ENCODE results near the gene MCM3. TPM values are rescaled to one million over a fixed set of nuclear protein-coding genes. Genes with fewer than 3 reads are reported as not detected.

MCM3 gene
- total RNA-seq, 1 experiment from 2014 or later, result 24.9 TPM

DNA sequence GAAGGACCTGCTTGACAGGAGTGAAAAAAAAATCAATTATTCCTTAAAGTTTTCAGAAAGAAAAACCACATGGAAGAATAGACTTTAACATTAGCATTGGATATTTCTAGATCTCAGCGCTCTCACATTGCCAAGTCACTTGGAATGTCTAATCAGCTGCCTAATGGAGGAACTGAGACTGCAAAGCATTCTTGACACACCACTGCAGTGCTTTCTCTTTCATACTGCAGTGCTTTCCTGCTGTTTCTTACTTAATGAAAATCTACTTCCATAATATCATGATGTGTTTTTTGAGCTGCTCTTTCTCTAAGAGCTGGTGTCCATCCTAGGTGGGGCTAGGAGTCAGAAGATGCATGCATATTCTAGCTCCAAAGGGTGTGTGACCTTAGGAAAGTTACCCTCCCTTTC, 20.4 kb upstream of the MCM3 start:
- ChIA-PET POLR2A (no interaction called here), CTCF (interaction anchor here (1.3 kb wide), 1 partner anchor 19 kb away, joined by 4 read pairs; no protein-coding TSS in a partner anchor)
- TF ChIP-seq, protein P1, sequence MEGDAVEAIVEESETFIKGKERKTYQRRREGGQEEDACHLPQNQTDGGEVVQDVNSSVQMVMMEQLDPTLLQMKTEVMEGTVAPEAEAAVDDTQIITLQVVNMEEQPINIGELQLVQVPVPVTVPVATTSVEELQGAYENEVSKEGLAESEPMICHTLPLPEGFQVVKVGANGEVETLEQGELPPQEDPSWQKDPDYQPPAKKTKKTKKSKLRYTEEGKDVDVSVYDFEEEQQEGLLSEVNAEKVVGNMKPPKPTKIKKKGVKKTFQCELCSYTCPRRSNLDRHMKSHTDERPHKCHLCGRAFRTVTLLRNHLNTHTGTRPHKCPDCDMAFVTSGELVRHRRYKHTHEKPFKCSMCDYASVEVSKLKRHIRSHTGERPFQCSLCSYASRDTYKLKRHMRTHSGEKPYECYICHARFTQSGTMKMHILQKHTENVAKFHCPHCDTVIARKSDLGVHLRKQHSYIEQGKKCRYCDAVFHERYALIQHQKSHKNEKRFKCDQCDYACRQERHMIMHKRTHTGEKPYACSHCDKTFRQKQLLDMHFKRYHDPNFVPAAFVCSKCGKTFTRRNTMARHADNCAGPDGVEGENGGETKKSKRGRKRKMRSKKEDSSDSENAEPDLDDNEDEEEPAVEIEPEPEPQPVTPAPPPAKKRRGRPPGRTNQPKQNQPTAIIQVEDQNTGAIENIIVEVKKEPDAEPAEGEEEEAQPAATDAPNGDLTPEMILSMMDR (IDR thresholded peaks at IDR 0.05; ENCODE audit: unreplicated experiment), result no peak
- intact Hi-C loops (cut with micrococcal nuclease), result no loop called here
- no peak overlapping the region for H3K27ac Mint-ChIP-seq (ENCODE audit: low read depth, unreplicated experiment)
- no peaks in the 10 kb centered on the region for H3K9me3 Mint-ChIP-seq (ENCODE audit: unreplicated experiment)
- H3K4me3 Mint-ChIP-seq (ENCODE audit: unreplicated experiment), result no peak overlapping the region
- BruUV-seq (replicated peaks), result no TSS peak
- H3K36me3 Mint-ChIP-seq (ENCODE audit: insufficient read depth, unreplicated experiment), result no peaks in the 10 kb centered on the region
- no peaks in the 10 kb centered on the region for H3K4me1 Mint-ChIP-seq (ENCODE audit: insufficient read depth, unreplicated experiment)
- DNase-seq (ENCODE audit: unreplicated experiment), result no peak
- H3K27me3 Mint-ChIP-seq (ENCODE audit: insufficient read depth, unreplicated experiment), result no peaks in the 10 kb centered on the region

DNA sequence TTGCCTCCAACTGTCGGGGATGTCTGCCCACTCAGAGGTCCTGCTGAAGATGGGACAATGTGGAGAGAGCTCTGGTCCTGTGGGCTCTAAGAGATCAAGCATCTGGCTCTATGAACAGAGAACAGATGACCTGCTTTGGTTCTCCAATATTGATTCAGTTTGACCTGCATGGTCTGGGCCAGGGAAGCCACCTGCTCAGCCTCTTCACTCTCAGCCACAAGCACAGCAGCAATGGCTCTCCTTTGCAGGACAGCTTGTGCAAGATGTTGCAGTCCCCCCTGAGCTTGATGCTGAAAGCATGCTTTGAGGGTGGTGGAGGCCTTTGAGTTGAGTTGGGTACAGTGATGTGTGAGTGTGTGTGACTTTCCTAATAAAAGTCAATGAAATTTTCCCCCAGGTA, 18.6 kb upstream of the MCM3 start:
- no peaks in the 10 kb centered on the region for H3K27me3 Mint-ChIP-seq (ENCODE audit: insufficient read depth, unreplicated experiment)
- H3K27ac Mint-ChIP-seq (ENCODE audit: low read depth, unreplicated experiment), result no peak overlapping the region
- POLR2A ChIA-PET, result no interaction called here
- BruUV-seq (replicated peaks), result no TSS peak
- CTCF ChIA-PET, result interaction anchor here (0.7 to 1.7 kb wide), 3 partner anchors 17 to 113 kb away, joined by 3 to 6 read pairs (median 3); no protein-coding TSS in a partner anchor
- H3K4me3 Mint-ChIP-seq (ENCODE audit: unreplicated experiment), result no peak overlapping the region
- no peaks in the 10 kb centered on the region for H3K4me1 Mint-ChIP-seq (ENCODE audit: insufficient read depth, unreplicated experiment)
- TF ChIP-seq, protein P1 (IDR thresholded peaks at IDR 0.05; ENCODE audit: unreplicated experiment), result no peak
- H3K36me3 Mint-ChIP-seq (ENCODE audit: insufficient read depth, unreplicated experiment), result no peaks in the 10 kb centered on the region
- no peak for DNase-seq (ENCODE audit: unreplicated experiment)
- intact Hi-C loops (cut with micrococcal nuclease), result no loop called here
- no peaks in the 10 kb centered on the region for H3K9me3 Mint-ChIP-seq (ENCODE audit: unreplicated experiment)

DNA sequence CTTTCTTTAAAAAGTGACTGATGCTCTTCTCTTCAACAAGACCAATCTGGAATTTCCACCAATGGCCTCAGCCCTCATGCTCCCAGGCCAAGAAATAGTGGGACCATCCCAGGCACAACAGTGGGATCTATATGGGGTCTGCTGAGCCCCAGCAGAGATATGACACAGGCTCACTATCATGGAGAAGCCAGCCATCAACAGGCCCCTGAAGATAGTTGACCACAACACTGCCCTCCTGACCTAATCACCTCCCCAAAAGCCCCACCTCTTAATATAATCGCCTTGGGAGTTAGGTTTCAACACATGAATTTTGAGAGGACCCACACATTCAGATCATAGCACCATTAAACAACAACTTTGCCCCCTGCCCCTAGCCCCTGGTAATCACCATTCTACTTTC, 16.8 kb upstream of the MCM3 start:
- no peak overlapping the region for H3K4me3 Mint-ChIP-seq (ENCODE audit: unreplicated experiment)
- H3K36me3 Mint-ChIP-seq (ENCODE audit: insufficient read depth, unreplicated experiment), result no peaks in the 10 kb centered on the region
- intact Hi-C loops (cut with micrococcal nuclease), result no loop called here
- BruUV-seq (replicated peaks), result no TSS peak
- POLR2A ChIA-PET, result no interaction called here
- no peaks in the 10 kb centered on the region for H3K27me3 Mint-ChIP-seq (ENCODE audit: insufficient read depth, unreplicated experiment)
- H3K27ac Mint-ChIP-seq (ENCODE audit: low read depth, unreplicated experiment), result no peak overlapping the region
- DNase-seq (ENCODE audit: unreplicated experiment), result no peak
- TF ChIP-seq, protein P1 (IDR thresholded peaks at IDR 0.05; ENCODE audit: unreplicated experiment), result no peak
- no peaks in the 10 kb centered on the region for H3K9me3 Mint-ChIP-seq (ENCODE audit: unreplicated experiment)
- CTCF ChIA-PET, result interaction anchor here (1.2 kb wide), 1 partner anchor 351 kb away, joined by 3 read pairs; no protein-coding TSS in a partner anchor
- H3K4me1 Mint-ChIP-seq (ENCODE audit: insufficient read depth, unreplicated experiment), result no peaks in the 10 kb centered on the region

DNA sequence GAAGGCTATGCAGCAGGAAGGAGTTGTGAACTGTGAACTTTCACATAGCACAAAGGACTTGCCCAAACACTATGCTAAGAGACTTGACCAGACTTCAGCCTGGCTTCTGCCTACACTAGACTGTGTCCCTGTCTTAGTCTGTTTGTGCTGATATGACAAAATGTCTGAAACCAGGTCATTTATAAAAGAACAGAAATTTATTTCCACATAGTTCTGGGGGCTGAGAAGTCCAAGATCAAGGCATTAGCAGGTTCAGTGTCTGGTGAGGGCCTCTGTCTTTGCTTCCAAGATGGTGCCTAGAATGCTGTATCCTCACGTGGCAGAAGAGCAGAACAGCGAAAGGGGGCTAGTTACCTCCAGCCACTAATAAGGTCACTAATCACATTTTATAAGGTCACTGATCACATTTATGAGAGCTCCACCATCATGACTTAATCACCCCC, 16.0 kb upstream of the MCM3 start:
- Mint-ChIP-seq H3K27me3 (ENCODE audit: insufficient read depth, unreplicated experiment) (no peaks in the 10 kb centered on the region), H3K27ac (ENCODE audit: low read depth, unreplicated experiment) (no peak overlapping the region), H3K4me1 (ENCODE audit: insufficient read depth, unreplicated experiment) (no peaks in the 10 kb centered on the region), H3K9me3 (ENCODE audit: unreplicated experiment) (no peaks in the 10 kb centered on the region), H3K4me3 (ENCODE audit: unreplicated experiment) (no peak overlapping the region), H3K36me3 (ENCODE audit: insufficient read depth, unreplicated experiment) (no peaks in the 10 kb centered on the region)
- ChIA-PET CTCF (interaction anchor here (0.6 to 1.2 kb wide), 3 partner anchors 96 to 352 kb away, joined by 3 read pairs; no protein-coding TSS in a partner anchor), POLR2A (no interaction called here)
- no peak for DNase-seq (ENCODE audit: unreplicated experiment)
- BruUV-seq (replicated peaks), result no TSS peak
- TF ChIP-seq, protein P1 (IDR thresholded peaks at IDR 0.05; ENCODE audit: unreplicated experiment), result no peak
- intact Hi-C loops (cut with micrococcal nuclease), result no loop called here

Measured in MCF 10A (cell line).